ENCODE data around the gene RAB13.

RAB13 gene

GRCh38 chr1:153977250-153978240, 8.6 kb downstream of the RAB13 start, which contains the start of gene JTB:
JTB (minus strand) TSS chr1:153977674; CDS start chr1:153977252, 422 bp downstream.
- DNase-seq, result peak; percentile 78

- DNase-seq, result no peak
These were observed 9.3 kb downstream of the RAB13 start for GRCh38 chr1:153976819-153977249.

GRCh38 chr1:153973525-153973924, 12.6 kb downstream of the RAB13 start:
- no peak for DNase-seq

- DNase-seq, result no peak
These were observed 13.1 kb downstream of the RAB13 start for GRCh38 chr1:153973071-153973470.

- no peak for DNase-seq
These were observed 15.8 kb downstream of the RAB13 start for GRCh38 chr1:153970346-153970745.

- DNase-seq, result no peak
These were observed 17.2 kb downstream of the RAB13 start for GRCh38 chr1:153968972-153969371.

GRCh38 chr1:153968408-153968807, 17.7 kb downstream of the RAB13 start:
- DNase-seq, result no peak

- no peak for DNase-seq
These were observed 18.2 kb downstream of the RAB13 start for GRCh38 chr1:153968000-153968363.

- peak; percentile 98 for DNase-seq
These were observed 18.8 kb downstream of the RAB13 start, which contains the start of gene CREB3L4 for GRCh38 chr1:153967107-153967999. CREB3L4 (plus strand) TSS chr1:153967902; CDS start chr1:153968526, 624 bp downstream.

- DNase-seq, result peak; percentile 54
These were observed 22.2 kb downstream of the RAB13 start for GRCh38 chr1:153963850-153964331.

GRCh38 chr1:153963030-153963849, 22.9 kb downstream of the RAB13 start, which contains the start of gene SLC39A1:
SLC39A1 (minus strand) TSS chr1:153963537; CDS start chr1:153962715, 822 bp downstream.
- DNase-seq, result peak; percentile 96

GRCh38 chr1:153962088-153963029, 23.8 kb downstream of the RAB13 start:
- peak; percentile 40 for DNase-seq

GRCh38 chr1:153961421-153961820, 24.7 kb downstream of the RAB13 start:
- no peak for DNase-seq

GRCh38 chr1:153960206-153960605, 25.9 kb downstream of the RAB13 start:
- no peak for DNase-seq

- DNase-seq, result no peak
These were observed 26.7 kb downstream of the RAB13 start for GRCh38 chr1:153959454-153959853.

GRCh38 chr1:153958961-153959260, 27.2 kb downstream of the RAB13 start:
- no peak for DNase-seq

- DNase-seq, result peak; percentile 97
These were observed 27.8 kb downstream of the RAB13 start, which contains the start of gene CRTC2 for GRCh38 chr1:153958111-153958960. CRTC2 (minus strand) TSS chr1:153958612; CDS start chr1:153958497, 115 bp downstream.

GRCh38 chr1:153957744-153958110, 28.4 kb downstream of the RAB13 start:
- DNase-seq, result peak; percentile 17

GRCh38 chr1:153956997-153957715, 29.0 kb downstream of the RAB13 start:
- DNase-seq, result no peak

Data from fibroblast of skin of right quadriceps (primary cell).